Left ventricle myocardium superior (tissue), 1 donor: ENCODE data around the gene LZTS3. TPM values are rescaled to one million over a fixed set of nuclear protein-coding genes. Genes with fewer than 3 reads are reported as not detected.
"Not testable (repeated sequence)": the region's sequence is repeated elsewhere in the genome, so short reads cannot be mapped to it uniquely, and the experiment has no call there.

Source experiments
- ATAC-seq: fragments of 200-7000 bp; cut with Tn5 transposase; one replicate; pipeline ENCODE4 v1.9.1; 2020; ENCODE audit warnings: mild to moderate bottlenecking, moderate library complexity
- DNase-seq: peaks from one replicate; pipeline ENCODE4 v3.0.0-alpha.2; 2020
- intact Hi-C: fragments of 100-400 bp; cut with micrococcal nuclease; formaldehyde crosslinking; loops from one replicate; pipeline ENCODE4 v1.11.0; 2022
- long read RNA-seq: library from polyadenylated mRNA; unstranded; transcript quantifications from one replicate; pipeline ENCODE4 v2.0.0, GENCODE V29; 2021
- total RNA-seq: library from RNA; stranded (reverse); fragmentation: NEBNext Ultra II Directional; extraction: Animal tissue kit (Norgen Biotek cat#: 25700); gene quantifications from one replicate; pipeline ENCODE4 v1.2.1, GENCODE V29; 2021
- donor health status: DM: no; HTN: yes; CAD: no; lungs with severe emphysema.

The LZTS3 gene
- 17.6 TPM for total RNA-seq
- long read RNA-seq, full-length matches to known transcripts: 4 of 31 reads
- long read RNA-seq, partial matches to known transcripts: 3 of 31 reads
- long read RNA-seq, other reads (novel, unspliced or antisense): 24 of 31 reads

GRCh38 chr20:3172933-3173609 is at the start of gene LZTS3:
LZTS3 (minus strand) TSS chr20:3173549; CDS start chr20:3167163, 6,386 bp downstream.
- intact Hi-C loops: no loop called here

DNA sequence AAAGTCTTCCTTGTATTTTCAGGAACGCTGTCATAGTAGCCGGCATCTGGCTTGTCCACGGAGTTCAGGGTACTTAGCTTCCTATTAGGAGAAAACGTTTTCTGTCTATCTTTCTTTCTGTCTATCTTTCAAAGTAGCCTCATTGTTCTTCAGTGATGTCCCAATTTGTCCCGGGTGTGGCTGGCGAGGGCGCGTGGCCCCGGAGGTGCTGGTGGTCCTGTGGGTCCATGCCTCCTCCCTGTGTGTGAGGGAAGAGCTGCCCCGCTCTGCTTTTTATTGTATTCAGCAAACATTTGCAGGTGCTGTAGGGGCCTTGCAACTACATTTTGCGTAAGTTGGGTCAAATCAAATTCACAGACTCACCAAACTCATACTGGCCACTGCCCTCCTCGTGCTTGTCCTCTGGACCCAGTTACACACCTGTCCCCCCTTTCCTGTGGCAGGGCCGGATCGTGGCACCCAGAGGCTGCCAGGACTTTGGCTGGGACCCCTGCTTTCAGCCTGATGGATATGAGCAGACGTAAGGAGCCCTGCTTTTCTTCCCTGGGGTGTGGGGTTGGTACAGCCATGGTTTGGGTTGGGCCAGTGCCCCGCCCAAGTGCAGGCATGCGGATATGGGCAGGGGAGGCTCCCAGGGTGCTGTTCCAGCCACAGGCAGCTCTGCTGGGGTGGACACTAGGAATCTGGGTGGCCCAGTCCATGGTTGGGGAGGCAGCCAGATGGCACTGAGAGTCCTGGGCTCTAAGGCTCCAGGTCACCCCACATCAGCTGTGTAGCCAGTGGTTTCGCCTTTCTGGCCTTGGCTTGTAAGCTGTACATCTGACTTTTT is 48.3 kb upstream of the LZTS3 start:
- no peak for ATAC-seq
- intact Hi-C loops: no loop called here
- DNase-seq: no peak

More at GRCh38 chr20:3172933-3173609, at the start of gene LZTS3:
- DNase-seq (peak; percentile 86), ATAC-seq (peak; percentile 59)

- ATAC-seq: peak; percentile 78
- DNase-seq: peak; percentile 75
Observed at GRCh38 chr20:3218307-3218988, 45.1 kb upstream of the LZTS3 start.

DNA sequence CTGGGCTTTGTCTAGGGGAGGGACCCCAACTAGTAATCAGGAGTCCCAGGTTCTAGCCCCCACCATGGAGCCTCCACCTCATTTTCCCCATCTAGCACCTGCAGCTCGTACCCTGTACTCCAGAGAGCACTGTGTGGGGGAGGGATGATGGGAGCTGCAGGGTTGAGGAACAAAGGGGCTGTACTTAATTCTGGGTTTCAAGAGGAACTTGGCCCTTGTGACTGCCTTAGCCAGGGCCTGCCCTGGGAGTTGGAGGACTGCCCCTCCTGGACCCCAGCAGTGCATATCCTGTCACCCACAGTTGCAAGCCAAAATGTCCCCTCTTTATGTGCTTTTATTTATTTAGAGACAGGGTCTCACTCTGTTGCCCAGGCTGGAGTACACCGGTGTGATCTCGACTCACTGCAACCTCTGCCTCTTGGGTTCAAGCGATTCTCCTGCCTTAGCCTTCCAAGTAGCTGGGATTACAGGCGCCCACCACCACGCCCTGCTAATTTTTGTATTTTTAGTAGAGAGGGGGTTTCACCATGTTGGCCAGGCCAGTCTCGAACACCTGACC is 42.1 kb upstream of the LZTS3 start:
- intact Hi-C loops, ATAC-seq, DNase-seq: not testable (repeated sequence)

More at GRCh38 chr20:3218307-3218988, 45.1 kb upstream of the LZTS3 start:
- intact Hi-C loops: no loop called here

DNA sequence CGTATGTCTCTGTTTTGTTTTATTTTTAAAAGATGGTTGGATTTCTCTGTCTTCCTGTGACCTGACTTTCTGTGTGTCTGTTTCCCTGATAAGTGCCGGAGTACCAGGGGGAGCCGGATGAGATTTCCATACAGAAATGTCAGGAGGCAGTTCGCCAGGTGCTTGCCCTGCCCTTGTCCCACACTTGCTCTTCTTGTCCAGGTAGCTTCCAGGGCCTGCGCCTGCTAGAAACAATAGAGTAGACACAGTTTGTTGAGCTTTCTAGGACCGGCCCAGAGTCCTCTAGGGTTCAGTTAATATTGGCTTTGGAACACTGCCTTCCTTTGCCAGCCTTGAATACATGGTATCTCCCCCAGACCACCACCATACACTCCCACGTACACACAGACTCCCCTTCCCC is 39.9 kb upstream of the LZTS3 start:
- intact Hi-C loops: no loop called here
- DNase-seq: no peak
- ATAC-seq: no peak

DNA sequence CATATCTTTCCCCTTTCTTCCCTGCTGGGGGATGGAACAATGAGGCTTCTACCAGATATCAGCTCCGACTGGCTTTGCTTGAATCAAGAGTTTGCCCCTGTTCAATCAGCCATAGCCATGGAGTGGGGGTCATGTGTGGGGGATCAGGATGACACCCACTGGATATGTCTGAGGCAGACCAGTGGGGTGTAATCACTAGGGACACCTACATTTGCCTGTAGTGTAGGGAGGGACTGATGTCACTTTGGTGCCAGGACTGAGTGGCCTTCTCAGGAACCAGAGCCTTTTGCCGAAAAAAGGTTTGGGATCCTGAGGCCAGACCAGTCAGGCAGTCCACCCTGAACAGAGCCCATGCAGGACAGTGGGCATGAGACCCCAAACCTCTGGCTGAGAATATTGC is 37.0 kb upstream of the LZTS3 start:
- intact Hi-C loops: no loop called here
- ATAC-seq: no peak
- no peak for DNase-seq

GRCh38 chr20:3209946-3210317 is 36.6 kb upstream of the LZTS3 start:
- DNase-seq (no peak), ATAC-seq (peak; percentile 37)
- intact Hi-C loops: no loop called here

DNA sequence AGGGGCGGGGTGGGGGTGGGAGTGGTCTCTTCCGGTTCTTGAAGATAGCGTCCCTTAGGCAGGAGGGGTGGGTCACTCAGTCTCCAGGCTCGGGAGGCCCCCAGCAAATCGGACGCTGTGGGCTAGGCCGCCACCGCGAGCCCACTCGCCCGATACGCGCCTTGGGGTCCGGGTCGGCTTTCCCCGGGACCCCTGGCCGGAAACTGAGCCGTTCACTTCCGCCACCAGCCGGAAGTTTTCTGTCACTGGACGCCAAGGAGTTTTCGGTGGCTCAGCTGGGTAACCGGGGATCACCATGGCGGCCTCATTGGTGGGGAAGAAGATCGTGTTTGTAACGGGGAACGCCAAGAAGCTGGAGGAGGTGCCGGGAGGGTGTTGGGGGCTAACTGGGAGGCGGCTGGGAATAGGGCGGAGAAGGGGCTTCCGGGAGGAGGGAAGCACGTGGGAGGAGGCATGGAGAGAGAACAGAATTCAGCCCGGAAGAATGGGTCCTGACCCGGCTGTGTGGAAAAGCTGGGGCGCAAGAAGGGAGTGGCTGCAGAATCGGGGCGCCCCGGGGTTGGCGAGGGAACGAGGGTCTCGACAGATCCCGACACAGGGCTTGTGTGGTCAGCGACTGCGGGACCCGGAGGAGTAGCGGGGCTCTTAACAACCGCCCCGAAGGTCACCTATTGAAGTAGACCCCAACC is 36.1 kb upstream of the LZTS3 start, which contains the start of gene ITPA:
ITPA (plus strand) TSS at position 242 of the 689 bp plus-strand sequence; CDS start at position 296, 54 bp downstream.
- DNase-seq: peak; percentile 62
- intact Hi-C loops: no loop called here
- ATAC-seq: peak; percentile 58

DNA sequence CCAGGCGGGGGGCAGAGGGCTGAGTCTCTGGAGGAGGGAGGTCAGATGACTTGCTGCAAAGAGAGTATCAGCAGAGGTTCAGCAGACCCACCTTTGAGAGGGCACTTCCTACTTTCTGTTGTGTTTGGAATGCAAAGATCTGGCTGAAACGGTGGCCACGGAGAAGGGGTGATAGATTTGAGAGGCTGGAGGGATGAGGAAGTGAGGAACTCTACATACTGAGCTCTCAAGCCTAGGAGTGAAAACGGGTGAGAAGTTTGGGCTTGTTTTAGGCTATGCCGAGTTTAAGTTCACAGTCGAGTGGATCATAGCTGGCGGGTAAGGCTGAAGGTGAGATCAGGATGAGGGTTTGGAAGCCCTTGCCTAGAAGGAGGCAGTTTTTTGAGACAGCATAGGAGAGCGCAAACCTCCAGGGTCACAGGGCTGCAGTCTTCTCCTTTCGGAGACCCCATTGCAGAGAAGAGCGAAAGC is 35.5 kb upstream of the LZTS3 start:
- intact Hi-C loops: no loop called here
- ATAC-seq (no peak), DNase-seq (no peak)

DNA sequence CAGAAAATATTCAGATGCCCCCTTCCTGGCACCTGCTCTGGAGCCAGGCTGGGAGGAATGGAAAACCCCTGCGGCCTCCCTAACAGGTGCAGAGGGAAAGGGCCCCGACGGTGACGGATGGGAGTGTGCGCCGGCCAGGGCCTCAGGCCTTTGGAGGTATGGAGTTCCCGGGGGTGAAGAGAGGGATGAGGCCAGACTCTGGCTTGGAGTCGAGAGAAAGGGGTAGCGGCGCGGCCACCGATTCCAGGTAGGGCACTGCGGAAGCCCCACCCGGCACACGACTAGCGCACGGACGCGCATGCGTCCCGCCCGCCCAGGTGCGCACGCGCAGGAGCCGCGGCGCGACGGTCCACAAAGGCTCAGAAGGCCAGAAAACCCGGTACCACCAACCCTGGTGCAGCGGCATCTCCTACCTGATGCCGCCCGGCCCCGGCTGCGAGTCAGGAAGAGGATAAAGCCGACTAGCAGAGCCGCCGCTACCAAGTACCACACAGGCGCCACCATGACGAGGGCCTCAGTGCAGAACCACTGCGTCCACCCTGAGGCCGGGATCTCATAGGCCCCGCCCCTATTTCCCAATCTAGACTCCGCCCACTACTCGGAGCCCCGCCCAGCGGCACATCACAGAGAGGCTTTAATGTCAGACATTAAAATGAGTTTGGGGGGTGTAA is 30.9 kb upstream of the LZTS3 start, which contains the start of gene DDRGK1:
DDRGK1 (minus strand) TSS at position 559 of the 671 bp plus-strand sequence; CDS start at position 504, 55 bp downstream.
- DNase-seq (peak; percentile 93), ATAC-seq (peak; percentile 97)
- intact Hi-C loops: no loop called here

- intact Hi-C loops: no loop called here
- ATAC-seq (peak; percentile 9), DNase-seq (no peak)
Observed at GRCh38 chr20:3203315-3204123, 30.2 kb upstream of the LZTS3 start.

DNA sequence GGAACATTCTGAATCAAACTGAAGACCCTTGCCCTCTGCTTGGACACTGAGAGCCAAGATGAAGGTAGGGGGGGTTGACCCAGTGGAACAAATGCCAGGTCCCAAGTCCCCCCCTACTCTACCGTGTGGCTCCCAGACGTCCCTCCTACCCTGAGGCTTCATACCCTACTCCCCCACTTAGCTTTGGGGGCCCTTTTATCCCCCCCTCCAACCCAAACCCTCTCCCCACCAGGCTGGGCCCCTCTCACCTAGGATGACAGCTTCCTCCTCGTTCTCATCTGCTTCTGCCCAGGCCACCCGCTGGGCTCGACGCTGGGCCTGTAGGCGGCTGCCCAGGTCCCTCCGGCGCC is 29.6 kb upstream of the LZTS3 start:
- ATAC-seq: no peak
- DNase-seq: no peak
- intact Hi-C loops: no loop called here

DNA sequence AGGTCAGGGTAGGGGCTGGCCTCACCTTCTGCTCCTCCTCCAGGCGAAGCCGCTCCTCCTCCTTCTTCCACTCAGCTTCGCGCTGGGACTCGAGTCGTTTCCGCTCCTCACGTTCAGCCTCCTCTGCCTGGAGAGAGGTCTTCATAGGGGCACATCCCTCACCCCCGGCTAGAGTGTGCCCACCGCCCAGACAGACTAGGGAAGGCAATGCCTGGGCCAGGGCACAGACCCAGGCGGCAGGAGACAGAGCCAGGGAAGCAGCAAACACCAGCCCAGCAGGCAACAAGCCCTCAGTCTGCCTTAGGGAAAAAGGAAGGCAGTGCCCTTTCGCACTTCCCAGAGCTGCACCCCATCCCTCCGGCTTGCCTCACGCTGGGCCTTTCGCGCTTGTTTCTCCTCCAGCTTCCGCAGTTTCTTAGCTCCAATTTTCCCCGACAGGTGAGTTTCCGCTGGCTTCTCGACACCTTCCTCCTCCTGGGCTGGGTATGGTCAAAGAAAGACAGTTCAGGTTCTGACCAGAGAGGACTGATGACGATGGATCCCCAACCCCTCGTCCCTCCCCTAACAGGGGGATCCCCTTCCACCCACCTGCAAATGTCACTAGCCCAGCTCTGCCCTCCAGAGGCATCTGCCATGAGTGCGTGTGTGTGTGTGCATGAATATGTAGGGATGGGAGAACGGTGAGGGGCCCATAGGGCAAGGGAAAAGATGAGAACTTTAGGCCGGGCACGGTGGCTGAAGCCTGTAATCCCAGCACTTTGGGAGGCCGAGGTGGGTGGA is 26.8 kb upstream of the LZTS3 start:
- ATAC-seq (no peak), DNase-seq (no peak)
- intact Hi-C loops: no loop called here

GRCh38 chr20:3199206-3199605 is 25.9 kb upstream of the LZTS3 start:
- DNase-seq (no peak), ATAC-seq (no peak)
- intact Hi-C loops: no loop called here

DNA sequence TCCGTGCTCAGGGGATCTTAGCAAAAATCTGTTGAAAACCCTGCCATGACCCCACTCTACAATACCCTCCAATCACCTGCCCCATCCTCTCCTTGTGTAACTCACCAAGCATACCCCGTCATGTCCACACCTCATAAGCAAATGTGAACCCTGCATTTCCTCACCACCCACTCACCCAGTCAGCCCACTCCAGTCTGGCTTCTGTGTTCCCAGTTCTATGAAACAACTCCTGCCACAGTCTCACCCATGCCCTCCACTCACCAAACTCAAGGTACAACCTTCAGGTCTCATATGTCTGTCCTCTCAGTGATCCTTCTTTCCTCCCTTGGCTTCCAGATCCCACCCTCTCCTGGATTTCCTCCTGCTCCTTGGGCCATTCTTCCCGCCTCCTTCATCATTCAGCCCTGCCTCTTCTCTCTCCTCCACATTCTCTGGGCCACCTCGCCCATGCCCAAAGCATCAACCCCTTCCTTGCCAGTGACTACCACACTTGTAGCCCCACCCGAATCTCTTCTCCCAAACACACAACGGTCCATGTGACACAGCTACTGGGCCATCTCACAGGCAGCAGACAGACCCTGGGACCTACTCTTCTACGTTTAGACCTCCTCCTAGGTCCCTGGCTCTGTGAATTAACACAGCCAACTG is 22.4 kb upstream of the LZTS3 start:
- DNase-seq: no peak
- no peak for ATAC-seq
- intact Hi-C loops: no loop called here
